Measurements from ENCODE around the gene MED27. TPM values are rescaled to one million over a fixed set of nuclear protein-coding genes. Genes with fewer than 3 reads are reported as not detected.
"Not testable (repeated sequence)": the region's sequence is repeated elsewhere in the genome, so short reads cannot be mapped to it uniquely, and the experiment has no call there.

Gene MED27
- total RNA-seq, 2 experiments from 2014 or later: 33.0 to 35.0 TPM

DNA sequence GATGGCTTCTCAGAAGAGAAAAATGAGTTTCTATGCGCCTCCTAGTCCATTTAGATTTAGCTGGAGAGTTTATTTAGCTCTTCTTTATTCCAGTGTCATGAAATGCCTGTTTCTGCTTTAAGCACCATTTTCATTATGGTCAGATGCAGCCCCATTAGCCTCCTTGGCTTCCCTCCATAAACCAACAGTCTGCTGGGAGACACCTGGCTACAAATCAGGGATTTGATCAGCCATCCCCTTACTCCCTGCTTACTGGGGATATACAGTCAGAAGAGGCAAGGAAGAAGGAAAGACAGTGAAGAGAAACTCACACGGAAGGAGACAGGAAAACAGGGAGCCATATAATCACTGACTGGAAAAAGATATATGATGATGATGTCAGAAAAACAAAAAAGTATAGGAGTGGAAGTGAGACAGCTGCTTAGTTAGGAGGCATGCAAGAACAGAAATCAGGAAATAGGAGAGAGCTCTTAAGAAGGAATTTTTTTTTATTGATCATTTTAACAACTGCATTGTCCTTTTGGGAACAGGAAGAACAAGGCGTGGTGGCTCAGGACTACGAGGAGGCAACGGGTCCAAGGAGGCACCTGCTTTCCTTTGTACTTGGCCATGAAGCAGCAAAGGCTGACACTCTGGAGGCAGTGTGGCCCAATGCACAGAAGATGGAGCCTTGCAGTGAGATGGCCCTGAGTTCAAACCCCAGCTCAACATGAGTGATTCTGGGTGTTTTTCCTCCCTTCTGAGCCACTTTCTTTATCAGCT lies 56.1 kb downstream of the MED27 start:
- POLR2A ChIA-PET: no interaction called here

DNA sequence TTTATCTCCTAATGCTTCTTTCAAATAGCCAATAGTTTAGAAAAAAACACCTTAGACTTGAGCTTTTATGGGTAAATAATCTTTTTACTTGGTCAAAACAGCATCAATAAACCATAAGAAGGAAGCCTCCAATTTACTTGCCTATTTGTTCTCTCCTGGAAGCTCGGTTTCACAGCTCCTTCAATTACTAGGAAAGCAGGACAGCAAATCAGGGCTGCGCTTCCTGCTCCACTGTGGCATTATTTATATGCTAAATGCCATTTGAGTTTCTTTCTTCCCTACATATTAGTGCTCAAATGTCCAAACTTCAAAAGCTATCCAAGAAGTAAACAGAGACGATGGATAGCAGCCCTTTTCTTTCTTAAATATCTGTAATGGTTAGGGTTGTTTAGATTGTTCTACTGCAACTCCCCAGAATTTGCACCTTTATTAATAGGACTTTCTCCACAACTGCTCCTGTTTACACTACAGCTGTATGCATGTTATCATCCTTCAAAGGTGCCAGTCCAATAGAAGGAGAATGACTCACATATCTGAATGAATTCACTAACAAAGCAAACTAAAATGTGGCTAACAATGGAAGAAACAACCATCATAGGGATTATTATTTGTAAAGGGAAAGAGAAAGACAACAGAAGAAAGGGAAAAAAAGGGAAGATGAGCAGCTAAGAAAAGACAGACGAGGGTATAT lies 58.7 kb downstream of the MED27 start:
- POLR2A ChIA-PET: no interaction called here

More for the DNA sequence above, 56.1 kb downstream of the MED27 start:
- CTCF ChIA-PET: interaction anchor here (0.6 kb wide), 1 partner anchor 268 kb away, joined by 3 read pairs; no protein-coding TSS in a partner anchor

DNA sequence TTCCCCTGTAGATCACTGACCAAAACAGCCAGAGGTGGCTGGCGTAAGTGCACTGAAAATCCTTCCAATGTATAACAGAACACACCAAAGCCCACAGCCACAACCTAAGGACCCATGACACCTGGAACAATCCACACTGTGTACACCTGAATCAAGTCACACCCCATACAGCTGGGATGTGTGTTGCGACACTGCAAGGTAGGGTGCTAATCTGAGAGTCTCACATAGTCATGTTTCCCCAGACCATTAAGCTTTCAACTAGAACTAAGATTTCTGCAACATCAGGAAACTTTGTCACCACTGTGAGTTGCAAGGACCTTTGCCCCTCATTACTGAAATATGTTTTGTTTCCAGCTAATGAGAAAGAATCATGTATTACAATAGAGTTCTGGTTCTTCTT lies 59.4 kb downstream of the MED27 start:
- POLR2A ChIA-PET: no interaction called here
- CTCF ChIA-PET: interaction anchor here (1.1 kb wide), 1 partner anchor 12 kb away, joined by 4 read pairs; no protein-coding TSS in a partner anchor

More for the DNA sequence above, 58.7 kb downstream of the MED27 start:
- CTCF ChIA-PET: interaction anchor here (1.1 kb wide), 2 partner anchors 11 to 13 kb away, joined by 3 to 4 read pairs; no protein-coding TSS in a partner anchor

DNA sequence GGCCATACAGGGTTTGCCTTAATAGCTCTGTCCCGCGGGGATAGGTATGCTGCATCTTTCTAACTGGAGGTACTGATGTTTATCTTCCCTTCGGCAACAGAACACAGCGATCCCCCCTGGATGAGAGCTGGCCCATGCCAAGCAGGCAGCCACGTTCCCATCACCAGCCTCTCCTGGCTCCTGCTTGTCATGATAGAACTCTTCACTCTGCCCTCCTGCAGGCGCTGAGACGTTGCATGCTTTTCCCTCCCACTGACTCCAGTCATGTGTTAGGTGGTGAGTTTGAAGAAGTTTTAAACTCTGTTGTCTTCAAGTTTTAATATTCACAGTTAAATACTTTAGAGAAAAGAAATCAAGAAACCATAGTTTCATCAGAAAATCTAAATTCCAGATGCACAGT lies 60.0 kb downstream of the MED27 start:
- POLR2A ChIA-PET: no interaction called here
- CTCF ChIA-PET: no interaction called here

DNA sequence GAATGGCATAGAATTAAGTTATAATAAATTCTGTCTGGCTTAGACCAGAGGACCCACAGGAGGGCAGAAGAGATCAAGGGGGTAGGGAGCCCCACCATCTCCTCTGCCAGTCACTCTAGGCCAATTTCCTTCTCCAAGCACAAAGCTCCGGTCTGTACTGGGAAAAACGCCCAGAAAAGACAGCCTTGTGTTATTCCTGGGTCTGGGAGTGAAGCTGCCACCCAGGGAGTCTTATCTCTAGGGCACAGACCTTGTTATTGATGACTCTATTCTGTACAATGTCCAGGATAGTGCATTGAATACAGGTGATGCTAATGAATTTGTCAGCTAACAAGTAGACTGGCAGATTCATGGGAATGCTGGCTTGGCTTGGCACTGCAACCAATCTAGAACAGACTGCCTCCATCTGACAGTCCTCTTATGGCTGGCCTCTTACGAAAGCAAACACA lies 60.7 kb downstream of the MED27 start:
- ChIA-PET CTCF (no interaction called here), POLR2A (no interaction called here)

DNA sequence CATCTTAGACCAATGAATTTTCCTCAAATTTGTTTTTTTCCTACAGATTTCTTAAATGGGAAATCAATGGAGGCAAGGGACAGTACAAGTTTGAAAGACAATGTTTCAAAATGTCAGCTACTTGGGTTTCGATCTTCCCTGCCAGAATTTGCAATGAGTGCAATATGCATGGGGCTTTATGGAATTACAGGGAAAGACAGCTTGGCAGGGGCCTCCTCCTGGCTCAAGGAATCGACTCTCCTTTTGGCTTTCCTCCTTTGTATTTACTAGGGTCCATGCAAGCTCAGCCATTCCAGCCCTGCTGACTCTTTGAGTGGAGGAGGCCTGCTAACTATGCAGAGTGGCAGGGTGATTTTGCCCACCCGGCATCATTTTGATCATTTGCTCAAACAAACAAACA lies 63.2 kb downstream of the MED27 start:
- ChIA-PET CTCF (no interaction called here), POLR2A (interaction anchor here (1.2 kb wide), 1 partner anchor 9 kb away, joined by 3 read pairs; no protein-coding TSS in a partner anchor)

DNA sequence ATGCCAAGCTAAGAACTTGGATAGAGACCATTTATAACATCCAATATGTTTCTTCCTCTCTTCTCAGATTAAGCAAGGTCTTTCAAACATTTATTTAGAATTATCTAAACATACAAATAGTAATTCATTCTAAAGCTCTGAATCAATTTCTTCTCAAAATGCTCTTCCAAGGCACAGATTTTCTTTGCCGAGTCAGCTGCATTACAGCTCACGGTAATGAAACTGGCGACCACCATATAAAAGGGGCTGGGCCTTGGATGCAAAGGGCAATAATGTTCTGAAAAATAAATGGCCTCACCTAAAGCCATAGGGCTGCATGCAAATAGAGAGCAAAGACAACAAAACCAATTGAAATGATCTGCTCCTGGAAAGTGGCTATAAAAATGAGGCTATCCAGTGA lies 63.8 kb downstream of the MED27 start:
- ChIA-PET POLR2A (no interaction called here), CTCF (no interaction called here)

DNA sequence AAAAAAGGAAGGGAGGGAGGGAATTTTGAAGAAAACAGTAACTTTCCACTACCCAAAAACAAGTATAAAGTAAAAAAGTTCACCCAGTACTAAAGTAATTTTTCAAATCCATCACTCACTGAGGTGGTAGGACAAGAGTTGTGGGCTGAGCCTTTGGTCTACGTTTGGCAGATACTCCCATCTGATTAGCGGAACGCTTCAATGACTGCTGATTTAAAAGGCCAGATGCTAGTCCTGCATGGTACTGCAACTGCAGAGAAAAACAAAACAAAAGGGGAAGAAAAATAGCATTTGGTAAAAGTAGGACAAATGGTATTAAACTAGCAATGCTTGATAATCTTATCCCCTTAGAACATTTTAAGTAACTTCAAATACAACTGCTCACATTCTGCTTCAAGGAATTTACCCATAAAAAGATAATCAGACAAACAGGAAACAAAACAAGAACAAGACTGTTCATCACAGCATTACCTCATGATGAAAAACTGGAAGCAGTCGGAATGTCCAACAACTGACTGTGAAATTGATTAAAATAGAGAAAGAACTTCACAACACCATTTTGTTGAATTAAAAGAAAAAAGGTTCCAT lies 65.4 kb downstream of the MED27 start:
- POLR2A ChIA-PET: no interaction called here
- CTCF ChIA-PET: no interaction called here

DNA sequence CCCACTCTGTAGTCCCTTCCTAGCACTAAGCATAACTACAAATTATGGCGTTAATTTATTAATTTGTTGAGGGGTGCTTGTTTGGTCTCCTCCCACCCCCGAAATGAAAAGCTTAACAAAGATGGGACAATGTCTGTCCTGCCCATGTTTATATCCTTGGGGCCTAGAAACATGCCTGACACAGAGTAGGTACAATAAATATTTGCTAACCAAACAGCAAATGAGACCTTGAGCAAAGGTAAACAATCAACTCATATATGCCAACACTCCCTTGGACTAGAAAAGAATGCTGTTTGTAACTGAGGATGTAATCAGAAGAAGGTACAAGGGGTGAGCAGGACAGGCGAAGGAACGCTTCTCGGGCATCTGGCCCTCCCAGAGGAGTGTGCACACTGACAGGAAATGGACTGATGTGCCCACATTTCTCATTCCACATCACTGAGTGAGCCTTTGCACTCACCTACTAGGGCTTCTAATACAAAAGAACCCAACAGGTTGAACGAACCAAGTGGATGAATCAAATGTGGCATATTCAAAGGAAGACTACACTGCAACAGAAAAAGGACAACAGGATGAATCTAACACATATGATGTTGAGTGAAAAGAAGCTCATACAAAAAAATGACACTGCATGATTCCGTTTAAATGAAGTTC lies 66.8 kb downstream of the MED27 start:
- CTCF ChIA-PET: interaction anchor here (1.7 kb wide), 1 partner anchor 159 kb away, joined by 4 read pairs; no protein-coding TSS in a partner anchor
- POLR2A ChIA-PET: no interaction called here

DNA sequence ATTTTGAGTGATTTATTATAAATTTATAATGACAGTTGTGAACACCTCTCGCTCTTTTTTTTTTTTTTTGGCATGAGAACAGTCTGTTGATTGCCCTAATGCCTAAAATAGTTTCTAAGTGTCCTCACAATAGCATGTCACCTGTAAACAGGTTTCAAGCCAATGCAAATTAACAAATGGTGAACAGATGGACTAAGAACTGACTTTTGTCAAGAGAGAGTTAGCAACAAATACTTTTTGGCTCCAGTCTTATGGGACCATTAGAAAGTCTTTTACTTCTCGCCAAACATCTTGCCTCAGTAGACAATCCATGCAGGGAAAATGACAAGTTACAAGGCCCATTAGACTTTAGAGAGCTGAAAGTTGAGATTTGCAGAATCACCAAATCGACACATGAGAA lies 67.8 kb downstream of the MED27 start:
- ChIA-PET POLR2A (no interaction called here), CTCF (interaction anchor here (0.7 kb wide), 1 partner anchor 11 kb away, joined by 3 read pairs; no protein-coding TSS in a partner anchor)

DNA sequence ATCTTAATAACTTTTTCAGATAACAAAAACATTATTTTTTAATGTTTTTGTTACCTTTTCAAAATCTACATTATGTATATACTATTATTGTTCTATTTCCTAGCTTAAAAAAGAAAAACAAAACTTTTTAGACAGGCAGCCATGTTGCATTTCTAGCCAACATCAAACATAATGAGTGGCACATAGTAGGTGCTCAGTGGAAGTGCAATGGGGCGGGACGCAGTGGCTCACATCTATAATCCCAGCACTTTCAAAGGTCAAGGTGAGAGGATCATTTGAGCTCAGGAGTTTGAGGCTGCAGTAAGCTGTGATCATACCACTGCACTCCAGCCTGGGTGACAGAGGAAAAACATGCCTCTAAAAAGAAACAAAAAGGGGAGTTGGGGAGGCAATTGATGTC lies 68.4 kb downstream of the MED27 start:
- POLR2A ChIA-PET: no interaction called here
- CTCF ChIA-PET: interaction anchor here (0.7 kb wide), 1 partner anchor 11 kb away, joined by 3 read pairs; no protein-coding TSS in a partner anchor

DNA sequence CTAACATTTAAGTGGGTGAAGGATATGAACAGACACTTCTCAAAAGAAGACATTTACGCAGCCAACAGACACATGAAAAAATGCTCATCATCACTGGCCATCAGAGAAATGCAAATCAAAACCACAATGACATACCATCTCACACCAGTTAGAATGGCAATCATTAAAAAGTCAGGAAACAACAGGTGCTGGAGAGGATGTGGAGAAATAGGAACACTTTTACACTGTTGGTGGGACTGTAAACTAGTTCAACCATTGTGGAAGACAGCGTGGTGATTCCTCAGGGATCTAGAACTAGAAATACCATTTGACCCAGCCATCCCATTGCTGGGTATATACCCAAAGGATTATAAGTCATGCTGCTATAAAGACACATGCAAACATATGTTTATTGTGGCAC lies 69.5 kb downstream of the MED27 start:
- POLR2A ChIA-PET: not testable (repeated sequence)

DNA sequence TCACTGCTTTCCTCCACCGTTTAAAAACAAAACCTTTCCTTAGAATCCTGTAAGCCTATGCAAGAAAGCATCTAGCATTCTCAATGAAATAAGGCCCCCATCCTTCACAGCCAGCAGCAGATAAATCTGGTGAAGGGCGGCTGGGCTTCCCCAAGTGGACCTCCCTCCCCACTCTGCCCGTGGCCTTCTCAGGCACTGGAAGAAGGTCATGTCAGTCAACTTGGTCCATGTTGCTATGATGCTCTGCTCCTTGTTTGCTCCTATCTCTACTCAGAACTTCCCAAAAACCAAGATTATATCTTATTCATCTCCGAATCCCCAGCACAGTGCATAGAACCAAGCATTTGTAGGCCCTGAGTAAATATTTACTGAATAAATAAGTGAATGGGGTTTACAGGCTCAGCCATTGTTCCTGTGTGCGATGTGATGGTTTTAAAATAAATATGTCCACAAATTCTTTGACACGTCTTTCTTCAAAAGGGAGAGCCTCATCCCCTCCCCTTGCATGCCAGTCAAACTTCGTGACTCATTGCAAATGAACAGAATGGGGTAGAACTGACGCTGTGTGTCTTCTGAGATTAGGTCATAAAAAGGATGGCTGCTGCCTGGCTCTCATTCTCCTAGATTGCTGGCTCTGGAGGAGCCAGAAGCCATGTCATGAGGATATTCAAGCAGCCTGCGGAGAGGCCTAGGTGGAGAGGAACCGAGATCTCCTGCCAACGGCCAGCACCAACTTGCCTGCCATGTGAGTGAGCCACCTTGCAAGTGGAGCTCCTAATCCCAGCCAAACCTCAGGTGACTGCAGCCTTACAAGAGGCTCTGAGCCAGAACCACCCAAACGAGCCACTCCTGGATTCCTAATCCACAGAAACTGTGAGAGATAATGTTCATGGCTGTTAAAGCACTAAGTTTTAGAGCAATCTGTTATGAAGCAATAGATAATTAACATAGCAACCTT lies 70.5 kb downstream of the MED27 start:
- ChIA-PET POLR2A (no interaction called here), CTCF (no interaction called here)

More for the DNA sequence above, 69.5 kb downstream of the MED27 start:
- CTCF ChIA-PET: not testable (repeated sequence)

DNA sequence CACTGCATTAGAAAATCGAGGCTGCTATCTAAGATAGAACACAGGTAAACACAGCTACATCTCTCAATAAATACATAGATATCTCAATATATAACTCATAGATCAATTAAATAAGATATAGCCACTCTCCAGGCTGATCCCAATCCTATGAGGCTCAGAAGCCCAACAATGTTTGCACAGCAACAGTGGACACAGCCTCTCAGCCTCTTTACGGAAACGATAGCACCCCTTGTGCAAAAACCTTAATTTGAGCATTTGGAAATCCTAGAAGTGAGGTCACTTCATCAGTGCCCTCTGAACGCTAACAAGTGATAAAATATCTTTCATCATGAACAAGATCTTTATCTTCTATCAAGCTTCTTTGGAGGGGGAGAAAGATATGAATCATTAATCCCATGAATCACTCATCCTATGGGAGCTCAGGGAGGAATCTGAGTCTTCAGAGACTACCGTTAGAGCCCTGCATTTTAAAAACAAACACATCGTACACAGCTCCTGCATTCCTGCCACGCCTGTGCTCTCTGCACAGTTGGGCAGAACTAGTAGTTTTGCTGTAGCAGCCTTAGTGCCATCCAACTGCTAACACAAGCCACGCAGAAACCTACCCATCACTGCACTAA lies 71.4 kb downstream of the MED27 start:
- POLR2A ChIA-PET: no interaction called here
- CTCF ChIA-PET: interaction anchor here (1.0 to 1.4 kb wide), 2 partner anchors 13 to 228 kb away, joined by 3 read pairs; no protein-coding TSS in a partner anchor

DNA sequence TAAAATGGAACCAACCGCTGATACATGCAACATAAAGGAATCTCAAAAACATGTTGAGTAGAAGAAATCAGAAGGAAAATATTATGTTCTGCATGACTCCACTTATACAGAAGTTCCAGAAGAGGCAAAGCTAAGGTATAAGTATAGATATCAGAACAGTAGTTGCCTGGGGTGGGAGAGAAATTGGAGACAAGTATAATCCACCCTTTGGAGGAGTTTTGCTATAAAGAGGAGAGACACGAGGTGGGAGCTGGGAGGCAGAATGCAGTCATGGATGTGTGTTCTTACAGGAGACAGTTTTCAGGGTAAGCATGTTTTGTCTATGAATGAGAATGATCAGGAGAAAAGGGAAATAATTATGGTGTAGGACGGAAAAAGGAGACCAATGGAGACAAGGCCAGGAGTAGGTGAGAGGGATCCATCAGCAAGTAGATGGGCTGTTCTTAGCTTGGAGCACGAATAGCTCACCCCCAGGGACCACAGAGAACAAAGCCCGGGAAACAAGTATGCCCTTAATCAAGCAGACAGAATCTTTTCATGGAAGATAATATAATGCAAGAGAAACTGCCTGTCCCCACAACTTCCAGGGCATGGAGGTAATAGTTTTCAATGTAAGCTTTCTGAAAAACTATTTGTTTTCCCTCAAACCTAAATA lies 72.2 kb downstream of the MED27 start:
- CTCF ChIA-PET: interaction anchor here (0.9 to 1.4 kb wide), 3 partner anchors 14 to 229 kb away, joined by 3 to 4 read pairs (median 3); no protein-coding TSS in a partner anchor
- POLR2A ChIA-PET: interaction anchor here (0.9 kb wide), 1 partner anchor 9 kb away, joined by 3 read pairs; no protein-coding TSS in a partner anchor

DNA sequence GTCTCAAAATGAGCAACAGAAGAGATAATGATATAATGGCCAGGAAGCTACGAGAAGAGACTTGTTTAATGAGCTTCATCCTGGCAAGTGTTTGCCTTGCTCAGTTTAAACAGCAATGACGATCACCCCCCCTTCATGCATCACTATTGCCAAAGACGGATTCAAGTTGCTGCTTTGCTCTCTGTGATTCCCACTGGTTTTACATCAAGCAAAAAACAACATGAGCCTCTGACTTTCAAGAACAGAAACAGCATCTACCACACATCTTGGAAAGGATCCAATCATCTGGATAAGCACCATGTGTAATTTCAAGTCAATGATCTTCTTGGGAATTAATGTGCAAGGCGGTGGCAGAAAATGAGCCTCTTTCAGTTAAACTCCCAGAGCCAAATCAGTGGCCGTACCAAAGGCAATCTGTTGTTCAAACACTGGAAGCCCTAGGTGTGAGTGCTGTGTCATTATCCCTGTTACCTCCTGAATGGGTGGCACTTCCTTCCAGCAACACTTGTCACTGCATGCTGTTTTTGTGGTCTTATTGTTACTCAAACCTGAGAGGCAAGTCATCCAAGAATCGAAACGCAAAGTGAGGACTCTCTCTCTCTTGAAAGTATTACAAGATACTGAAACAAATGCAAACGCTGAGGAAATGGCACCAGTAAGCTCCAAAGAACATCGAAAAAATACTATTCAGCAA lies 72.8 kb downstream of the MED27 start:
- ChIA-PET CTCF (interaction anchor here (0.9 to 1.4 kb wide), 2 partner anchors 15 to 163 kb away, joined by 3 to 4 read pairs; no protein-coding TSS in a partner anchor), POLR2A (interaction anchor here (0.9 kb wide), 1 partner anchor 10 kb away, joined by 3 read pairs; no protein-coding TSS in a partner anchor)

DNA sequence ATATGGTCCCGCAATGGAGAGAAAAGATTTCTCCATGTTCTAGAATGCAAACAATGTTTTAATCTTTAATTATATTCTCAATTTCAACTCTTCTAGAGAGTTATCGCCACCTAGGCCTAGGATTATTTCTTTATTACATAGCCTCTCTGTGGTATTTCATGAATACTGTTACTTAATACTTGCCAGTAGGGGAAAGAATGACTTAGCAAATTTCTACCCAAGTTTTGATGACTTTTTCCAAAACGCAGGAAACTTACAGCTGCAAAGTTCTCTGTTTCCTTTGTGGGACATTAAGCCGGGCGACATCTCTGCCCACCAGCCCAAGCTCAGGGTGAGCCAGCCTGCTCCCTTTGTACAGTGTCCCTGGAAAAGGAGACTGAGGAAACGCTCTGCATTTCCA lies 73.8 kb downstream of the MED27 start:
- ChIA-PET CTCF (no interaction called here), POLR2A (no interaction called here)
